OCI-LY1 (cell line): ENCODE measurements around the gene RPS6KA2.
"Not testable (repeated sequence)": the region's sequence is repeated elsewhere in the genome, so short reads cannot be mapped to it uniquely, and the experiment has no call there.

Experiments
- H2AFZ ChIP-seq: fragments of 200-600 bp; sonication (generic), shearing (Covaris generic); 2 replicates; pipeline ENCODE4 v1.6.0; 2014; ENCODE audit warnings: antibody characterized with exemption, mild to moderate bottlenecking, low read length
- H3F3A ChIP-seq: fragments of 200-600 bp; sonication (generic), shearing (Covaris generic); 2 replicates; pipeline ENCODE4 v1.6.0; 2014; ENCODE audit warnings: mild to moderate bottlenecking, antibody characterized with exemption, low read length, moderate library complexity; ENCODE audit not compliant: insufficient read depth
- H3K27ac ChIP-seq: fragments of 200-600 bp; sonication (generic); 2 replicates; pipeline ENCODE4 v1.5.1; 2014; ENCODE audit warnings: low read length, mixed run types, mild to moderate bottlenecking, low read depth; ENCODE audit not compliant: poor library complexity, severe bottlenecking
- H3K27me3 ChIP-seq: fragments of 200-600 bp; sonication (generic); 2 replicates; pipeline ENCODE4 v1.6.0; 2014; ENCODE audit warnings: antibody characterized with exemption, mild to moderate bottlenecking, low read length, moderate library complexity; ENCODE audit not compliant: insufficient read depth
- H3K36me3 ChIP-seq: fragments of 200-600 bp; sonication (generic); 2 replicates; pipeline ENCODE4 v1.6.1; 2014; ENCODE audit warnings: mild to moderate bottlenecking, antibody characterized with exemption, low read length, moderate library complexity, mixed read lengths; ENCODE audit not compliant: insufficient read depth
- H3K4me1 ChIP-seq: fragments of 200-600 bp; sonication (generic); 2 replicates; pipeline ENCODE4 v1.5.1; 2014; ENCODE audit warnings: mild to moderate bottlenecking, low read length, moderate library complexity; ENCODE audit not compliant: insufficient read depth, severe bottlenecking
- H3K4me2 ChIP-seq: fragments of 200-600 bp; sonication (generic), shearing (Covaris generic); 2 replicates; pipeline ENCODE4 v1.6.1; 2014; ENCODE audit warnings: low read length
- H3K4me3 ChIP-seq: fragments of 200-600 bp; sonication (generic); 2 replicates; pipeline ENCODE4 v1.5.1; 2014; ENCODE audit warnings: low read length, low read depth, mild to moderate bottlenecking, mixed read lengths; ENCODE audit not compliant: poor library complexity, severe bottlenecking
- H3K79me2 ChIP-seq: fragments of 200-600 bp; shearing (Covaris generic); 2 replicates; pipeline ENCODE4 v1.6.1; 2016; ENCODE audit warnings: mixed run types, low read length, mixed read lengths; ENCODE audit not compliant: insufficient read depth
- H3K9ac ChIP-seq: fragments of 200-600 bp; sonication (generic), shearing (Covaris generic); 2 replicates; pipeline ENCODE4 v1.6.1; 2014; ENCODE audit warnings: mild to moderate bottlenecking, low read length, mixed read lengths
- H3K9me2 ChIP-seq: fragments of 200-600 bp; sonication (generic), shearing (Covaris generic); 2 replicates; pipeline ENCODE4 v1.6.1; 2014; ENCODE audit warnings: low read depth, mild to moderate bottlenecking, low read length, mixed read lengths
- H3K9me3 ChIP-seq: fragments of 200-600 bp; shearing (Covaris generic); 2 replicates; pipeline ENCODE4 v1.6.1; 2014; ENCODE audit warnings: low read length, mixed read lengths
- H4K20me1 ChIP-seq: fragments of 200-600 bp; sonication (generic), shearing (Covaris generic); 2 replicates; pipeline ENCODE4 v1.6.0; 2016; ENCODE audit warnings: mild to moderate bottlenecking, low read length; ENCODE audit not compliant: insufficient read depth
- CTCF ChIP-seq: fragments of 200-600 bp; sonication (generic), shearing (Covaris generic); IDR thresholded peaks from 2 replicates; pipeline ENCODE4 v1.5.1; 2017; ENCODE audit warnings: mild to moderate bottlenecking, antibody characterized with exemption, low read length, moderate library complexity, mixed read lengths
- EZH2 ChIP-seq: fragments of 200-600 bp; sonication (generic), shearing (Covaris generic); IDR thresholded peaks from 2 replicates; pipeline ENCODE4 v1.8.0; 2017; ENCODE audit warnings: borderline replicate concordance, mixed run types, mild to moderate bottlenecking, antibody characterized with exemption, low read length, moderate library complexity, mixed read lengths

The RPS6KA2 gene

GRCh38 chr6:166389119-166389518 is 237.9 kb downstream of the RPS6KA2 start:
- TF ChIP-seq CTCF (no peak), EZH2 (no peak)
- Histone ChIP-seq H3K79me2 (no peaks in the 10 kb centered on the region), H3K27ac (no peak overlapping the region), H3K36me3 (no peaks in the 10 kb centered on the region), H3K9me3 (no peaks in the 10 kb centered on the region), H3K27me3 (peaks cover 3% of the 10 kb centered on the region), H4K20me1 (no peaks in the 10 kb centered on the region), H3K9ac (no peak overlapping the region), H2AFZ (no peak overlapping the region), H3F3A (no peaks in the 10 kb centered on the region), H3K4me2 (no peak overlapping the region), H3K4me3 (no peak overlapping the region), H3K9me2 (no peaks in the 10 kb centered on the region), H3K4me1 (no peaks in the 10 kb centered on the region)

DNA sequence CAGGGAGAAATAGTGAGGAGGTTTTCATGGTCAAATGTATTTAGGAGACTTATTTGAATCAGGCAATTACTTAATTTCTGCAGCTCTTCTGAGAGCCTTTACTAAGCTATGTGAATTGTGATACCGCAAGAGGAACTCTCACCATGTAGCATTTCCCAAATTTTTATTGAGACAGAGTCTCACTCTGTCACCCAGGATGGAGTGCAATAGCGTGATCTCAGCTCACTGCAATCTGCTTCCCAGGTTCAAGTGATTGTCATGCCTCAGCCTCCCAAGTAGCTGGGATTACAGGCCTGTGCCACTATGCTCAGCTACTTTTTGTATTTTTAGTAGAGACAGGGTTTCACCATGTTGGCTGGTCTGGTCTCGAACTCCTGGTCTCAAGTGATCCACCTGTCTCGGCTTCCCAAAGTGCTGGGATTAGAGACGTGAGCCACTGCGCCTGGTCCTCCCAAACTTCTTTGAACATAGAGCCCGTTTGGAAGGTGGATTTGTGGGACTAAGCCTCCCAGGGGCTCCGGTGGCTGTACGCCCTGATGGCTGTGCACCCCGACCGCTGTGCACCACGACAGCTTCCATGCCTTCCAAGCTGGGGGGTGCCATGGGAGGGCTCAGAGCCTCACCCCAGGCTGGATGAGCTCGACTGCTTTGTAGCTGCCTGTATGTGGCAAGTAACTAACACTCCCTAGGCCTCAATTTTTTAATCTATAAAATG is 238.6 kb downstream of the RPS6KA2 start:
- TF ChIP-seq CTCF, result no peak
- TF ChIP-seq EZH2, result no peak
- no peak overlapping the region for H3K9ac ChIP-seq
- no peak overlapping the region for H3K4me2 ChIP-seq
- H3K9me3 ChIP-seq, result no peaks in the 10 kb centered on the region
- H2AFZ ChIP-seq, result no peak overlapping the region
- no peaks in the 10 kb centered on the region for H3K79me2 ChIP-seq
- H3K9me2 ChIP-seq, result no peaks in the 10 kb centered on the region
- no peaks in the 10 kb centered on the region for H3F3A ChIP-seq
- peaks cover 6% of the 10 kb centered on the region for H3K4me1 ChIP-seq
- H3K27ac ChIP-seq, result no peak overlapping the region
- H3K27me3 ChIP-seq, result peaks cover 3% of the 10 kb centered on the region
- H3K4me3 ChIP-seq, result no peak overlapping the region
- H4K20me1 ChIP-seq, result no peaks in the 10 kb centered on the region
- H3K36me3 ChIP-seq, result no peaks in the 10 kb centered on the region

DNA sequence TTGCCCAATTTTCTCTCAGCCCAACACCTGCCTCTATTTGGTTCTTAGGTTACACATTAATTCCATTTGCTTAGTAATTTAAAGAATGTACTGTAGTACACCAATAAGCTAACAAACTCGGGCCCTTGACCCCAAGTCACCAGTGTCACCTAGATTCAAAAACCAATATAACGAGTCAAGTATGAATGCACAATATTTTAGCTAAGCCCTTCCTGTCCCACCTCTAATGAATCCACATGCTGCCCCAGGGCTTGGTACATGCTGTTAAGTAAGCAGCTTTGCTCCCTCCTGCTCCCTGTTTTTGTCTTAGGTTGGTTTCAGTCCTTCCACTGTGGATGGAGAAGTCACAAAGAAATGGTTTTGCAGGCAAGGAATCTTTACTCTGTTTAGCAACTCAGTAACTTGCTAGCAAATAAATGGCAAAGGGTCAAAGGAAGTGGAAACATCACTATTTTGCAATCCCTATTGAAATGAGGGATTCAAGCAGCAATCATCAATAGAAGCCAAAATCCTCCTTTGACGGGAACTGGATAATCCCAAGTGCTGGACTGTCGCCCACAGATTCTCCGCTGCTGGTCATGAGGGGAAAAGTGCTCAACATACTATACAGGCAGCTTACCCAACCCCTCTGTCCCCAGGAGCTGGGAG is 239.3 kb downstream of the RPS6KA2 start:
- Histone ChIP-seq H3K4me3 (no peak overlapping the region), H3K4me1 (peaks cover 7% of the 10 kb centered on the region), H3K9me2 (no peaks in the 10 kb centered on the region), H3K9ac (no peak overlapping the region), H3F3A (no peaks in the 10 kb centered on the region), H2AFZ (no peak overlapping the region), H3K79me2 (no peaks in the 10 kb centered on the region), H3K27ac (no peak overlapping the region), H3K4me2 (no peak overlapping the region), H3K27me3 (peaks cover 3% of the 10 kb centered on the region), H4K20me1 (no peaks in the 10 kb centered on the region), H3K9me3 (no peaks in the 10 kb centered on the region), H3K36me3 (no peaks in the 10 kb centered on the region)
- no peak for TF ChIP-seq CTCF
- no peak for TF ChIP-seq EZH2

DNA sequence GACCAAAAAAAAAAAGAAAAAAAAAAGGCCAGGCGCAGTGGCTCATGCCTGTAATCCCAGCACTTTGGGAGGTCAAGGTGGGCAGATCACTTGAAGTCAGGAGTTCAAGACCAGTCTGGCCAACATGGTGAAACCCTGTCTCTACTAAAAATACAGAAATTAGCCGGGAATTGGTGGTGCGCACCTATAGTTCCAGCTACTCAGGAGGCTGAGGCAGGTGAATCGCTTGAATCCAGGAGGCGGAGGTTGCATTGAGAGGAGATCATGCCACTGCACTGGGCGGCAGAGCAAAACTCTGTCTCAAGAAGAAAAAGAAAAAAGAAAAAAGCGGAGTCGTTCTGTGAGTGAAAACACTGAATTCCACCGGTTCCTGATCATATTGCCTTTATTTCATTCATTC is 240.0 kb downstream of the RPS6KA2 start:
- not testable (repeated sequence) for H4K20me1 ChIP-seq, H3K9me2 ChIP-seq, H3K36me3 ChIP-seq, H3K4me2 ChIP-seq, H3K27me3 ChIP-seq, H3F3A ChIP-seq, H3K9me3 ChIP-seq, H2AFZ ChIP-seq, H3K4me1 ChIP-seq, H3K9ac ChIP-seq, H3K4me3 ChIP-seq, H3K79me2 ChIP-seq, H3K27ac ChIP-seq
